ENCODE measurements around the gene ARL4D. TPM values are rescaled to one million over a fixed set of nuclear protein-coding genes. Genes with fewer than 3 reads are reported as not detected.

The ARL4D gene
- total RNA-seq, 1 experiment from 2014 or later, result 19.9 TPM

DNA sequence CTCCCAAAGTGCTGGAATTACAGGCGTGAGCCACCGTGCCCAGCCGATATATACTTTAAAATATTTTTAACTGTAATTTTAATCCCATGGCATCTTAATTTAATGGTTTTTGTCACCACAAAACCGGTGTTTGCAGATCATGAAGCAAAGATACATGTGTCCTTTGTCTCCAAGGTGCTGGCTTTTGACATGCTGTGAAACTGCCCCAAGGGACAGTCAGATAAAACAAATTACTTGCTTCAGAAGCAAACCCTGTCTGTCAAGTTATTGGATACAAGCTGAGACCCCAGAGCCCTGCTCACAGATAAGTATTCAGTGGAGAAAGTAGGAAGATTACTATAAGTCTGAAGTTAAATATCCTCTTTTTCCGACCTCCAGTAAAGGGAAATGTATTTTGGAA, 39.8 kb downstream of the ARL4D start:
- BruUV-seq (replicated peaks), result no TSS peak
- Mint-ChIP-seq H3K27me3 (ENCODE audit: insufficient read depth, unreplicated experiment) (no peaks in the 10 kb centered on the region), H3K27ac (ENCODE audit: unreplicated experiment) (peak overlapping the region; percentile 28), H3K36me3 (ENCODE audit: insufficient read depth, unreplicated experiment) (no peaks in the 10 kb centered on the region), H3K9me3 (ENCODE audit: unreplicated experiment) (no peaks in the 10 kb centered on the region), H3K4me1 (ENCODE audit: low read depth, unreplicated experiment) (peaks cover 31% of the 10 kb centered on the region), H3K4me3 (ENCODE audit: unreplicated experiment) (no peak overlapping the region)
- Histone ChIP-seq H3K36me3 (ENCODE audit: control insufficient read depth, insufficient read depth, low read length) (no peaks in the 10 kb centered on the region), H3K9me3 (no peaks in the 10 kb centered on the region), H3K27me3 (replicated peaks; ENCODE audit: control insufficient read depth, insufficient read depth, low read length) (no peaks in the 10 kb centered on the region), H3K4me3 (ENCODE audit: low read depth, low read length) (no peak overlapping the region), H3K4me1 (peaks cover 45% of the 10 kb centered on the region)
- no peak for DNase-seq
- POLR2A ChIA-PET, result no interaction called here
- CTCF ChIA-PET, result no interaction called here
- intact Hi-C loops (cut with micrococcal nuclease; ENCODE audit: unreplicated experiment), result no loop called here
- TF ChIP-seq CTCF (IDR thresholded peaks at IDR 0.05; ENCODE audit: insufficient read depth in 1 of 2, low read depth in 1 of 2, low read length in 1 of 2, severe bottlenecking in 1 of 2, unreplicated experiment in 1 of 2), result no peak

DNA sequence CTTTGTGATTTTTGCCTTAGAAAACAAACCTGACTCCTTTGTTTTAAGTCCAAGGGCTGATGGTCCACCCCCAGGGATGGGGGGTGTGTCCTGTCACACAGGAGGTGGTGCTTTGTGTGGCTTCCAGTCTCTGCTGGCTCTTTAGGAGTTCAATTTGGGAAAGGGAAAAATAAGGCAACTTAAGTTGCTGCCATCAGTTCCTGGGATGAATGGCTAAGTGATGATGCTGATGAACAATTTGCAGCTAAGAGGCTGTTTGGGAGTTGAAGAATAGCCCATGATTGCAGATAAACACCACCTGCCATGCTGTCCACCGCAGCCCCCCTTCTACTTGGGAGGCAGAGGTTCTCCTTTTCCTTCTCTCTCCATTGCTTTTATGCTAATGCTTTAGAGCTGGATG, 40.2 kb downstream of the ARL4D start:
- BruUV-seq (replicated peaks), result no TSS peak
- ChIA-PET CTCF (no interaction called here), POLR2A (no interaction called here)
- no peaks in the 10 kb centered on the region for H3K27me3 Mint-ChIP-seq (ENCODE audit: insufficient read depth, unreplicated experiment)
- no peaks in the 10 kb centered on the region for H3K9me3 Mint-ChIP-seq (ENCODE audit: unreplicated experiment)
- H3K27ac Mint-ChIP-seq (ENCODE audit: unreplicated experiment), result peak overlapping the region; percentile 28
- Histone ChIP-seq H3K4me1 (peaks cover 48% of the 10 kb centered on the region), H3K9me3 (no peaks in the 10 kb centered on the region), H3K4me3 (ENCODE audit: low read depth, low read length) (no peak overlapping the region), H3K27me3 (replicated peaks; ENCODE audit: control insufficient read depth, insufficient read depth, low read length) (no peaks in the 10 kb centered on the region), H3K36me3 (ENCODE audit: control insufficient read depth, insufficient read depth, low read length) (no peaks in the 10 kb centered on the region)
- intact Hi-C loops (cut with micrococcal nuclease; ENCODE audit: unreplicated experiment), result no loop called here
- no peaks in the 10 kb centered on the region for H3K36me3 Mint-ChIP-seq (ENCODE audit: insufficient read depth, unreplicated experiment)
- TF ChIP-seq CTCF (IDR thresholded peaks at IDR 0.05; ENCODE audit: insufficient read depth in 1 of 2, low read depth in 1 of 2, low read length in 1 of 2, severe bottlenecking in 1 of 2, unreplicated experiment in 1 of 2), result no peak
- H3K4me1 Mint-ChIP-seq (ENCODE audit: low read depth, unreplicated experiment), result peaks cover 31% of the 10 kb centered on the region
- DNase-seq, result no peak
- no peak overlapping the region for H3K4me3 Mint-ChIP-seq (ENCODE audit: unreplicated experiment)

- ChIA-PET POLR2A (no interaction called here), CTCF (no interaction called here)
- peaks cover 32% of the 10 kb centered on the region for H3K4me1 ChIP-seq
- Mint-ChIP-seq H3K9me3 (ENCODE audit: unreplicated experiment) (no peaks in the 10 kb centered on the region), H3K4me3 (ENCODE audit: unreplicated experiment) (no peak overlapping the region), H3K27me3 (ENCODE audit: insufficient read depth, unreplicated experiment) (no peaks in the 10 kb centered on the region), H3K36me3 (ENCODE audit: insufficient read depth, unreplicated experiment) (no peaks in the 10 kb centered on the region), H3K4me1 (ENCODE audit: low read depth, unreplicated experiment) (peaks cover 18% of the 10 kb centered on the region), H3K27ac (ENCODE audit: unreplicated experiment) (no peak overlapping the region)
- no peak for DNase-seq
- H3K27me3 ChIP-seq (replicated peaks; ENCODE audit: control insufficient read depth, insufficient read depth, low read length), result no peaks in the 10 kb centered on the region
- TF ChIP-seq CTCF (IDR thresholded peaks at IDR 0.05; ENCODE audit: insufficient read depth in 1 of 2, low read depth in 1 of 2, low read length in 1 of 2, severe bottlenecking in 1 of 2, unreplicated experiment in 1 of 2), result no peak
- intact Hi-C loops (cut with micrococcal nuclease; ENCODE audit: unreplicated experiment), result no loop called here
- BruUV-seq (replicated peaks), result no TSS peak
- H3K9me3 ChIP-seq, result no peaks in the 10 kb centered on the region
- no peak overlapping the region for H3K4me3 ChIP-seq (ENCODE audit: low read depth, low read length)
- no peaks in the 10 kb centered on the region for H3K36me3 ChIP-seq (ENCODE audit: control insufficient read depth, insufficient read depth, low read length)
These were observed 43.9 kb downstream of the ARL4D start for GRCh38 chr17:43442711-43443110.

Data from Caco-2 (cell line).